OCI-M1 (cell line): ENCODE results near the gene NECAB3.
"Not testable (repeated sequence)": the region's sequence is repeated elsewhere in the genome, so short reads cannot be mapped to it uniquely, and the experiment has no call there.

ENCODE experiments used
- DNase-seq: peaks from one replicate; lab custom pipeline; 2025; lab: John Stamatoyannopoulos, UW

The NECAB3 gene

DNA sequence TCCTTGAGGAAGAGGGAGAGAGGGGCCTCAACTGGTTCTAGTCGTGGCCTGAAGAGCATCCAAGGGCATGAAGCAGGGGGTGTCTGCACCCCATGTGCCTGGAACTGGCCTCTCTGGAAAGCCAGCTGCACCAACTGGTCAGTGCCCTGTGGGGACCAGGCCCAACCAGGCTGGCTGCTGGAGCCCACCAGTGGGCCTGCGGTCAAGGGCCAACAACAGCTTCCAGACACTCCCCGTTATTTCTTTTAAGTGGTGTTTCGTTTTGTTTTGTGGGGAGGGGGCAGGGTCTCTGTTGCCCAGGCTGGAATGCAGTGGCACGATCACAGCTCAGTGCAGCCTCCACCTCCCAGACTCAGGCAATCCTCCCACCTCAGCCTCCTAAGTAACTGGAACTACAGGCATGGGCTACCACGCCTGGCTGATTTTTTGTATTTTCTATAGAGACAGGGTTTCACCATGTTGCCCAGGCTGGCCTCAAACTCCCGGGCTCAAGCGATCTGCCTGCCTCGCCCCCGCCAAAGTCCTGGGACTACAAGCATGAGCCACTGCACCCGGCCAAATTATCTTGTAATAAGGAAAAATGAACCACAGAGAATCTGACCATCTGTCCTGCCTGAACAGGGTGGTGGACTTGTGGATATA is 24.0 kb downstream of the NECAB3 start:
- DNase-seq, result no peak

GRCh38 chr20:33649201-33649681 is 25.0 kb downstream of the NECAB3 start:
- no peak for DNase-seq

- no peak for DNase-seq
Measured at GRCh38 chr20:33648396-33649004, 25.7 kb downstream of the NECAB3 start.

GRCh38 chr20:33647603-33648395 is 26.4 kb downstream of the NECAB3 start:
- peak; percentile 31 for DNase-seq

- not testable (repeated sequence) for DNase-seq
Measured at GRCh38 chr20:33646959-33647602, 27.1 kb downstream of the NECAB3 start.

GRCh38 chr20:33646191-33646590 is 28.0 kb downstream of the NECAB3 start:
- DNase-seq, result no peak

- peak; percentile 26 for DNase-seq
Measured at GRCh38 chr20:33645396-33645795, 28.8 kb downstream of the NECAB3 start.

DNA sequence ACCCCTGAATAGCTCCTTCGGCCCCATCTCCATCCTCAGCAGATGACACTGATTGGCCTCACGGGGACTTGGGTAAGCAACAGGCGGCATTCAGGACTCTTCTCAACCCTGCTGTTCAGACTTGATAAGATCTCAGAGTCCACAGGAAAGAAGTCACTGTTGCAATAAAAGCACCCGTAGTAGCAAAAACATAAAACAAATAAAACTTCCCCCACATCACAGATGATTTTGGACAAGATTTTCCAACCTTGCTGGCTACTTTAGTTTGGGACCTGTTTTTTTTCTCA is 29.2 kb downstream of the NECAB3 start:
- DNase-seq, result no peak

GRCh38 chr20:33644313-33645071 is 29.7 kb downstream of the NECAB3 start:
- no peak for DNase-seq

- no peak for DNase-seq
Measured at GRCh38 chr20:33640287-33640686, 33.9 kb downstream of the NECAB3 start.

GRCh38 chr20:33636776-33637175 is 37.5 kb downstream of the NECAB3 start:
- no peak for DNase-seq

- no peak for DNase-seq
Measured at GRCh38 chr20:33635341-33635740, 38.9 kb downstream of the NECAB3 start.

GRCh38 chr20:33631910-33632309 is 42.3 kb downstream of the NECAB3 start:
- DNase-seq, result not testable (repeated sequence)

DNA sequence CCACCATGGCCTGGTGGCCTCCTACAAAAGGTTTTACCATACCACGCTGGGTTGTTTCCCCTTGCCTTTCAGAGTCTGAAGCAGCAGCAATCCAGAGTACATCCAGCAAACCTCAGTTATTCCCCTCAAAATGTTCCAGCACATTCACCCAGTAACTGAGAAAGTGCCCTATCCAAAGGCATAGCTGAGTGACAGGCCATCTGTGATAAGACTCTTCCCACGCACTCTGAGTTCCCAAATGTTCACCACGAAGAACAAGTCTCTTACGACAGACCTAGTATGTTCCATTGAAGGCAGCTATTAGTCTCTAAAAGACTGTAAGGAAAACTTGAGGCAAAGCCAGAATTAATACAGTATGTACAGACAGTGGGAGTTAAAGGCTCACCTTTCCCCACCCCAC is 43.7 kb downstream of the NECAB3 start:
- no peak for DNase-seq

- no peak for DNase-seq
Measured at GRCh38 chr20:33629979-33630378, 44.2 kb downstream of the NECAB3 start.

DNA sequence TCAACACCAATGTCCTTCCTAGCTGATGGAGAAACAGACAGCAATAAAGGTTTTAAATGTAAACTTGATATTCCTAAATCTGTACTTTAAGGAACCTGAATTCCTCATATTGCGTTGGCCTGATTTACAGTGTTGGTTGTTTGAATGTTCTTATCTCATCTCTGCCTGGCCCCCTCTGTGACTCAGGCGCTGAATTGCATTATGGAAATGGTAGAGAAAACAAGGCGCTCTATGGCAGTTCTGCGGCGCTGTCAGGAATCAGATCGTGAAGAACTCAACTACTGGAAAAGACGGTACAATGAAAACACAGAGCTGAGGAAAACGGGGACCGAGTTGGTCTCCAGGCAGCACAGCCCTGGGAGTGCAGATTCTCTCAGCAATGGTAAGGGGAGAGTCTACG is 44.7 kb downstream of the NECAB3 start:
- no peak for DNase-seq

DNA sequence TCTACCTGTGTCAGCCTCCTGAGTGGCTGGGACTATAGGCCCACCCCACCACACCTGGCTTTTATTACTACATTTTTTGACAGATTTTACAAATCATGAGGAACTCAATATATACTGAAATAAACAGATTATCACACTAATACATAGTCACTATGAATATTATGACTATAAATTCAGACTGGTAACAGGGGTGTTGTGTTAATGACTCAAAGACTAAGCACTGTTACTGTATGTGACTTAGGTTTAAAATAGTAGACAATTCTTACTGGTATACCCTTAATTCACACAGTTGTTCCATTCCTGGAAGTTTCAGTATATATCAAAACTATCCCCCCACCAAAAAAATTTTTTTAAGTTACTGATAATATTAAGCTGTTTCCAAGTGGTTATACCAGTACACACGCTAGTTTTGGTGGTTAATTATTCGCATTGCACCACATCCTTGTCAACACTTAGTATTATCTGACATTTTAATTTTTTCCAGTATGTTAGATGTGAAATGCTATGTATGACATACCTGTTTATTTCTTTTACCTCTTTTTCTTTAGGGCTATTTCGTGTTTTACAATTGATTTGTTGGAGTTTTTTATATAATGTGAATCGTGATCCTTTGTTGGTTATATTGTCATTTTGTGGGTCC is 46.5 kb downstream of the NECAB3 start:
- DNase-seq, result no peak

- no peak for DNase-seq
Measured at GRCh38 chr20:33626190-33626589, 48.0 kb downstream of the NECAB3 start.

DNA sequence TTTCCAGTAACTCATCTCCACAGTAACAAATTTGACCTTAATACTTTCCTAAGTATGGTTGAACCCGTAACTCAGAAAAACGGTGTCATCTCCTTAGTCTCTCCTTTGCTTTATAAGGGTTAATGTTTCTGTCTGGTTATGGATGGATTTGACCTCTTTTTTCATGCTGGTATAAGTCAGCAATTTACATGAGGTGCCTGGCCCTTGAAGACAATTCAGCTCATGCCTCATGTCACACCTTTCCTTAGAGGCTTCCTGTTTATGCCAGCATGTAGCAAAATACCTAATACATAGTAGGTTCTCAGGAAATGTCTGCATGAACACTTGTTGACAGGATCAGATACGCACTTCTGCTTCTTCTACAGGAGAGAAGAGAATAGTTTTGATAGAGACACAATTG is 49.8 kb downstream of the NECAB3 start:
- DNase-seq, result no peak

DNA sequence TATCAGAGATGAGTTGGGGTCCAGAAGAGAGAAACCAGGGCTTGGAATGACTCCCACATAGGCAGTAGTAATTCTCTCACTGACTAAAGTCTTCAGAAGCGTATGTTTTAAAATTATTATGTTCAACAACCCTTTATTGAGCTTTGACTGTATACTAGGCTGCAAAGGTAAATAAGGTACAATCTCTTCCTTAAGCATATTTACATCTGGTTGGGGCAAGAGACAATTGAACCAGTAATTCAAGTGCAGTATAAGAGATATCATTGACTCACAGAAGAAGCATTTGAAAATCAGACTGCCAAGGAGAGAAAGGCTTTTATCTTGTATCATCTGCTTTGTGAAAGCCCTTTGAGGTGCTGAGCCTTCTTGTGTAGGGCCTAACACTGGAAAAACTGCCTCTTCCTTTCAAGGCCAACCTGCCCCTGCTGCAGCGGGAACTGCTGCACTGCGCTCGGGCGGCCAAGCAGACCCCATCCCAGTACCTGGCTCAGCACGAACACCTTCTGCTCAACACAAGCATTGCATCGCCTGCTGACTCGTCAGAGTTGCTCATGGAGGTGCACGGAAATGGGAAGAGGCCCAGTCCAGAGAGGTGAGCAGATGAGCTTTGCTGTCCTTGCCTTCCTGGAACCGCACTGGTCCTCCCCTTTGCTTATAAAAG is 51.4 kb downstream of the NECAB3 start:
- DNase-seq, result no peak
